IPS-NIHi7 (cell line): Measurements from ENCODE around the gene PIK3R6.
A peak's percentile ranks its signal among the peaks of the same experiment; 100 is the strongest.

Experiments used
- DNase-seq: peaks from one replicate; pipeline ENCODE4 v3.0.0; 2012; ENCODE audit warnings: mixed read lengths; ENCODE audit errors: extremely low spot score

PIK3R6 gene

GRCh38 chr17:8893621-8894201, 26.2 kb upstream of the PIK3R6 start:
- DNase-seq: no peak

GRCh38 chr17:8893059-8893458, 25.6 kb upstream of the PIK3R6 start:
- DNase-seq: no peak

- no peak for DNase-seq
These were observed 24.8 kb upstream of the PIK3R6 start for GRCh38 chr17:8892338-8892690.

GRCh38 chr17:8890671-8891070, 23.2 kb upstream of the PIK3R6 start:
- DNase-seq: no peak

GRCh38 chr17:8889458-8890210, 22.2 kb upstream of the PIK3R6 start:
- no peak for DNase-seq

- DNase-seq: no peak
These were observed 21.3 kb upstream of the PIK3R6 start for GRCh38 chr17:8888704-8889302.

GRCh38 chr17:8887834-8888703, 20.6 kb upstream of the PIK3R6 start:
- peak; percentile 81 for DNase-seq

- no peak for DNase-seq
These were observed 19.8 kb upstream of the PIK3R6 start for GRCh38 chr17:8887301-8887700.

- DNase-seq: no peak
These were observed 18.7 kb upstream of the PIK3R6 start for GRCh38 chr17:8885967-8886684.

- DNase-seq: peak; percentile 68
These were observed 17.9 kb upstream of the PIK3R6 start for GRCh38 chr17:8885163-8885966.

GRCh38 chr17:8884336-8884990, 17.0 kb upstream of the PIK3R6 start:
- no peak for DNase-seq

GRCh38 chr17:8883353-8883752, 15.9 kb upstream of the PIK3R6 start:
- DNase-seq: no peak

- no peak for DNase-seq
These were observed 14.1 kb upstream of the PIK3R6 start for GRCh38 chr17:8881606-8882005.

- no peak for DNase-seq
These were observed 13.0 kb upstream of the PIK3R6 start for GRCh38 chr17:8880466-8880865.

GRCh38 chr17:8879410-8879809, 11.9 kb upstream of the PIK3R6 start:
- DNase-seq: no peak

GRCh38 chr17:8877984-8878383, 10.5 kb upstream of the PIK3R6 start:
- no peak for DNase-seq

- no peak for DNase-seq
These were observed 8.5 kb upstream of the PIK3R6 start for GRCh38 chr17:8875957-8876356.

- no peak for DNase-seq
These were observed 8.0 kb upstream of the PIK3R6 start for GRCh38 chr17:8875436-8875835.

- DNase-seq: peak; percentile 48
These were observed 6.6 kb upstream of the PIK3R6 start for GRCh38 chr17:8873801-8874715.
